Stimulated activated CD8-positive, alpha-beta memory T cell treated with anti-CD3 and anti-CD28 coated beads, Interleukin-12 subunit alpha, Interleukin-12 subunit beta, amount 100 ng/mL, for 24 hours (primary cell): ENCODE results near the gene CNKSR1.

Experiments
- DNase-seq: peaks from one replicate; pipeline ENCODE4 v3.0.0-alpha.2; 2020; ENCODE audit errors: extremely low read depth

The CNKSR1 gene

GRCh38 chr1:26160527-26161414 is 16.5 kb upstream of the CNKSR1 start:
- no peak for DNase-seq

- DNase-seq, result peak; percentile 14
Measured at GRCh38 chr1:26161415-26162219, 15.7 kb upstream of the CNKSR1 start.

GRCh38 chr1:26162220-26162709 is 15.0 kb upstream of the CNKSR1 start:
- DNase-seq, result no peak

GRCh38 chr1:26163684-26164035 is 13.6 kb upstream of the CNKSR1 start:
- DNase-seq, result no peak

- peak; percentile 10 for DNase-seq
Measured at GRCh38 chr1:26164036-26164860, 13.0 kb upstream of the CNKSR1 start.

- no peak for DNase-seq
Measured at GRCh38 chr1:26164861-26165842, 12.1 kb upstream of the CNKSR1 start.

GRCh38 chr1:26166719-26167281 is 10.5 kb upstream of the CNKSR1 start:
- DNase-seq, result no peak

GRCh38 chr1:26168410-26169197 is 8.7 kb upstream of the CNKSR1 start, which contains the start of gene C1orf232:
TSS of gene C1orf232 (minus strand) at chr1:26168963. CDS start at chr1:26168499, 464 bp downstream.
- no peak for DNase-seq

- DNase-seq, result no peak
Measured at GRCh38 chr1:26169198-26169554, 8.1 kb upstream of the CNKSR1 start.

GRCh38 chr1:26169669-26170471 is 7.4 kb upstream of the CNKSR1 start, which contains the start of gene ZNF593:
TSS of gene ZNF593 (plus strand) at chr1:26169908. CDS start at chr1:26169984, 76 bp downstream.
- peak; percentile 64 for DNase-seq

GRCh38 chr1:26170472-26170821 is 6.8 kb upstream of the CNKSR1 start:
- DNase-seq, result no peak

GRCh38 chr1:26171084-26172072 is 5.9 kb upstream of the CNKSR1 start, which contains the start of gene ZNF593OS:
TSS of gene ZNF593OS (minus strand) at chr1:26171832. CDS start at chr1:26171661, 171 bp downstream.
- no peak for DNase-seq

GRCh38 chr1:26175346-26175745 is 1.9 kb upstream of the CNKSR1 start:
- no peak for DNase-seq

- no peak for DNase-seq
Measured at GRCh38 chr1:26180010-26180506, 2.8 kb downstream of the CNKSR1 start.

- DNase-seq, result no peak
Measured at GRCh38 chr1:26181586-26182382, 4.5 kb downstream of the CNKSR1 start.

- no peak for DNase-seq
Measured at GRCh38 chr1:26182383-26182696, 5.0 kb downstream of the CNKSR1 start.
